ENCODE data around the gene GRPEL1.
A peak's percentile ranks its signal among the peaks of the same experiment; 100 is the strongest.
"Not testable (repeated sequence)": the region's sequence is repeated elsewhere in the genome, so short reads cannot be mapped to it uniquely, and the experiment has no call there.

GRPEL1 gene

GRCh38 chr4:7092026-7092425 lies 24.2 kb upstream of the GRPEL1 start:
- no peak for DNase-seq (ENCODE audit: low read depth in 2 of 2)

GRCh38 chr4:7089213-7089986 lies 21.5 kb upstream of the GRPEL1 start:
- DNase-seq (ENCODE audit: low read depth in 2 of 2), result no peak

GRCh38 chr4:7087036-7087435 lies 19.2 kb upstream of the GRPEL1 start:
- no peak for DNase-seq (ENCODE audit: low read depth in 2 of 2)

- no peak for DNase-seq (ENCODE audit: low read depth in 2 of 2)
Measured at GRCh38 chr4:7086384-7086783, 18.5 kb upstream of the GRPEL1 start.

GRCh38 chr4:7084564-7084961 lies 16.7 kb upstream of the GRPEL1 start:
- DNase-seq (ENCODE audit: low read depth in 2 of 2), result not testable (repeated sequence)

- no peak for DNase-seq (ENCODE audit: low read depth in 2 of 2)
Measured at GRCh38 chr4:7083597-7084563, 16.0 kb upstream of the GRPEL1 start.

- not testable (repeated sequence) for DNase-seq (ENCODE audit: low read depth in 2 of 2)
Measured at GRCh38 chr4:7079909-7080308, 12.0 kb upstream of the GRPEL1 start.

- not testable (repeated sequence) for DNase-seq (ENCODE audit: low read depth in 2 of 2)
Measured at GRCh38 chr4:7079483-7079882, 11.6 kb upstream of the GRPEL1 start.

- DNase-seq (ENCODE audit: low read depth in 2 of 2), result no peak
Measured at GRCh38 chr4:7078025-7078424, 10.2 kb upstream of the GRPEL1 start.

- no peak for DNase-seq (ENCODE audit: low read depth in 2 of 2)
Measured at GRCh38 chr4:7077371-7077770, 9.5 kb upstream of the GRPEL1 start.

GRCh38 chr4:7076696-7077082 lies 8.8 kb upstream of the GRPEL1 start:
- no peak for DNase-seq (ENCODE audit: low read depth in 2 of 2)

- no peak for DNase-seq (ENCODE audit: low read depth in 2 of 2)
Measured at GRCh38 chr4:7075962-7076695, 8.3 kb upstream of the GRPEL1 start.

- DNase-seq (ENCODE audit: low read depth in 2 of 2), result no peak
Measured at GRCh38 chr4:7074426-7074825, 6.6 kb upstream of the GRPEL1 start.

- DNase-seq (ENCODE audit: low read depth in 2 of 2), result no peak
Measured at GRCh38 chr4:7073526-7074390, 5.9 kb upstream of the GRPEL1 start.

GRCh38 chr4:7073059-7073458 lies 5.2 kb upstream of the GRPEL1 start:
- no peak for DNase-seq (ENCODE audit: low read depth in 2 of 2)

- DNase-seq (ENCODE audit: low read depth in 2 of 2), result peak; percentile 64 to 69
Measured at GRCh38 chr4:7070729-7071511, 3.1 kb upstream of the GRPEL1 start.

- no peak for DNase-seq (ENCODE audit: low read depth in 2 of 2)
Measured at GRCh38 chr4:7068883-7069282, 1.0 kb upstream of the GRPEL1 start.

GRCh38 chr4:7068279-7068842 lies 497 bp upstream of the GRPEL1 start:
- DNase-seq (ENCODE audit: low read depth in 2 of 2), result peak in 1 of 2 donors; percentile 99

- DNase-seq (ENCODE audit: low read depth in 2 of 2), result peak in 1 of 2 donors; percentile 7
Measured at GRCh38 chr4:7067126-7067451, 775 bp downstream of the GRPEL1 start.

GRCh38 chr4:7066493-7066892 lies 1.4 kb downstream of the GRPEL1 start:
- no peak for DNase-seq (ENCODE audit: low read depth in 2 of 2)
